GM23248 (cell line): Measurements from ENCODE around the gene CNDP1. TPM values are rescaled to one million over a fixed set of nuclear protein-coding genes. Genes with fewer than 3 reads are reported as not detected.

Source experiments
- DNase-seq: peaks from one replicate; pipeline ENCODE4 v3.0.0-alpha.2; 2015
- H2AFZ ChIP-seq: fragments of 200-600 bp; sonication (generic); 2 replicates; pipeline ENCODE4 v1.6.1; 2016; ENCODE audit warnings: antibody characterized with exemption
- H3F3A ChIP-seq: fragments of 200-600 bp; sonication (generic); 2 replicates; pipeline ENCODE4 v1.6.1; 2016; ENCODE audit warnings: mild to moderate bottlenecking, antibody characterized with exemption, mixed run types; ENCODE audit not compliant: insufficient read depth
- H3K27ac ChIP-seq: fragments of 200-600 bp; sonication (generic); 2 replicates; pipeline ENCODE4 v1.5.1; 2016; ENCODE audit warnings: mild to moderate bottlenecking
- H3K27me3 ChIP-seq: fragments of 200-600 bp; sonication (generic); replicated peaks from 2 replicates; pipeline ENCODE4 v1.6.1; 2016; ENCODE audit warnings: mild to moderate bottlenecking; ENCODE audit not compliant: insufficient read depth
- H3K36me3 ChIP-seq: fragments of 200-600 bp; sonication (generic); 2 replicates; pipeline ENCODE4 v1.6.1; 2016; ENCODE audit warnings: low read depth, mild to moderate bottlenecking
- H3K4me1 ChIP-seq: fragments of 200-600 bp; sonication (generic); 2 replicates; pipeline ENCODE4 v1.6.1; 2016; ENCODE audit warnings: mild to moderate bottlenecking; ENCODE audit not compliant: insufficient read depth
- H3K4me2 ChIP-seq: fragments of 200-600 bp; sonication (generic); one replicate; pipeline ENCODE4 v1.6.1; 2016; ENCODE audit warnings: mild to moderate bottlenecking; ENCODE audit not compliant: unreplicated experiment
- H3K4me3 ChIP-seq: fragments of 200-600 bp; sonication (generic); 2 replicates; pipeline ENCODE4 v1.5.1; 2016; ENCODE audit warnings: mild to moderate bottlenecking
- H3K79me2 ChIP-seq: fragments of 200-600 bp; sonication (generic); 2 replicates; pipeline ENCODE4 v1.6.1; 2016; ENCODE audit warnings: mild to moderate bottlenecking; ENCODE audit not compliant: insufficient read depth
- H3K9ac ChIP-seq: fragments of 200-600 bp; sonication (generic); 2 replicates; pipeline ENCODE4 v1.6.1; 2016; ENCODE audit warnings: mild to moderate bottlenecking
- H3K9me2 ChIP-seq: fragments of 200-600 bp; sonication (generic); 2 replicates; pipeline ENCODE4 v1.6.1; 2016; ENCODE audit warnings: mixed run types, mild to moderate bottlenecking, moderate library complexity; ENCODE audit not compliant: insufficient read depth
- H3K9me3 ChIP-seq: fragments of 200-600 bp; sonication (generic); one replicate; pipeline ENCODE4 v1.6.1; 2017; ENCODE audit warnings: low read depth
- H4K20me1 ChIP-seq: fragments of 200-600 bp; sonication (generic); 2 replicates; pipeline ENCODE4 v1.6.0; 2016; ENCODE audit not compliant: insufficient read depth
- EZH2 ChIP-seq: fragments of 200-600 bp; sonication (generic); IDR thresholded peaks from 2 replicates; pipeline ENCODE4 v1.6.1; 2018; ENCODE audit warnings: antibody characterized with exemption, mild to moderate bottlenecking; ENCODE audit not compliant: insufficient read depth, poor library complexity, severe bottlenecking
- EZH2phosphoT487 ChIP-seq: fragments of 200-600 bp; sonication (generic); IDR thresholded peaks from 2 replicates; pipeline ENCODE4 v1.6.1; 2018; ENCODE audit warnings: antibody characterized with exemption, moderate library complexity, mild to moderate bottlenecking, low read depth; ENCODE audit not compliant: insufficient read depth
- WGBS, 2 experiments: methylation state at CpG; one replicate each; pipeline ENCODE4 v1.1.6; 2015 to 2017; ENCODE audit warnings: low lambda C conversion rate in 2 of 2, low coverage in 1 of 2; ENCODE audit errors: missing lambda C conversion rate in 2 of 2; 5-methylcytosine and 5-hydroxymethylcytosine counted together
- in situ Hi-C: fragments of 300-500 bp; cut with MboI; formaldehyde crosslinking; loops from 2 replicates; pipeline ENCODE4 v1.15.0; 2020
- polyA plus RNA-seq: library from polyadenylated mRNA; unstranded; fragments of >200 nt; fragmentation: Nextera tagmentation; extraction: Ambion mirVana; gene quantifications from 2 replicates; pipeline ENCODE4 v1.2.1, GENCODE V29; 2016
- total RNA-seq: library from RNA; depleted of rRNA; stranded (reverse); fragments of >200 nt; shearing (Covaris generic); gene quantifications from 2 replicates; pipeline ENCODE4 v1.2.3, GENCODE V29; 2014

The CNDP1 gene
- total and polyA plus RNA-seq, 2 experiments from 2014 or later: not detected

DNA sequence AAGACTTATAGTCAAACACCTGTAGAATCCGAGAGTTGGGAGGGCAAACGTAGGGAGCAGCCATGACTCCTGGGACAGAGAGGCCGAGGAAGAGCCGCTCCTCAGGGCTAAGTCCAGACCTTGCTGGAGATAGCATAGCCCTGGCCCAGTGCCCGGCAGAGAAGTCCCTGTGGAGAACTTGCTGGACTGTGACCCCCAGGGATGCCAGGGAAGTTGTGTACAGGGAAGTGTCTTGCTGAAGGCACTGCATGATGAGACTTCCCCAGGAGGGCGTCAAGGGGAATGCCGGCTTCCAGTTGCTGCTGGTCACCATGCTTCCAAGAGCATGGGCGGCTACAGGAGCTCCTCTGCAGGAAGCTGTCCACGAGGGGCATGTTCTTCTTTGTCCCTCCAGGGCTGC lies 8.6 kb upstream of the CNDP1 start:
- no peaks in the 10 kb centered on the region for H3K79me2 ChIP-seq
- 88 to 92% methylated on average over 9 of the region's 9 CpGs for WGBS, 2 experiments
- H3K4me1 ChIP-seq: no peaks in the 10 kb centered on the region
- H3F3A ChIP-seq: no peaks in the 10 kb centered on the region
- no peak overlapping the region for H3K4me2 ChIP-seq
- in situ Hi-C loops: no loop called here
- H2AFZ ChIP-seq: no peak overlapping the region
- no peaks in the 10 kb centered on the region for H3K27me3 ChIP-seq
- no peaks in the 10 kb centered on the region for H4K20me1 ChIP-seq
- no peaks in the 10 kb centered on the region for H3K9me2 ChIP-seq
- H3K9me3 ChIP-seq: no peaks in the 10 kb centered on the region
- no peak overlapping the region for H3K9ac ChIP-seq
- no peak overlapping the region for H3K27ac ChIP-seq
- no peak for TF ChIP-seq EZH2
- TF ChIP-seq EZH2phosphoT487: no peak
- no peaks in the 10 kb centered on the region for H3K36me3 ChIP-seq
- no peak overlapping the region for H3K4me3 ChIP-seq
- DNase-seq: no peak

DNA sequence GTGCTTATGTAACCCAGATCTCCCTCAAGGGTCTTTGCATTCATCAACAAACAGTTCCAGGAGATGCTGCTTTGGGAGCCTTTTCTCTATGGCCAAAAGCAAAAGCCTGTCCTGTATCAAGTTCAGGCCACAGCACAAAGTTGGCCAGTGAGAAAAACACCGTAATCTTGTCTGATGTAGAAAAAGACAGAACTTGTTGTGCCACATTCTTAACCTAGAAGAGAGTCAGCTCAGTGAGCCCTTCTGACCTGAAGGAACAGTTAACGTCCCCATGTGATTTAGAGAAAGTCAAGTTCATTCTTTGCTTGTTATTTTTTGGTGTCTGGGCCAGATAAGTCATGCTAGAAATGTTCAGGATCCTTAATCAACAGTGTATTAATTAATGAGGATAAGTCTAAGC lies 7.8 kb upstream of the CNDP1 start:
- Histone ChIP-seq H3K9me2 (no peaks in the 10 kb centered on the region), H3K79me2 (no peaks in the 10 kb centered on the region), H3K4me2 (no peak overlapping the region), H3K4me1 (no peaks in the 10 kb centered on the region), H3K9me3 (no peaks in the 10 kb centered on the region), H4K20me1 (no peaks in the 10 kb centered on the region), H3K9ac (no peak overlapping the region), H3K27me3 (no peaks in the 10 kb centered on the region), H3F3A (no peaks in the 10 kb centered on the region), H3K36me3 (no peaks in the 10 kb centered on the region), H3K27ac (no peak overlapping the region), H2AFZ (no peak overlapping the region), H3K4me3 (no peak overlapping the region)
- TF ChIP-seq EZH2phosphoT487 (no peak), EZH2 (no peak)
- WGBS, 2 experiments: 38 to 59% methylated on average over 2 of the region's 2 CpGs
- in situ Hi-C loops: no loop called here
- no peak for DNase-seq

DNA sequence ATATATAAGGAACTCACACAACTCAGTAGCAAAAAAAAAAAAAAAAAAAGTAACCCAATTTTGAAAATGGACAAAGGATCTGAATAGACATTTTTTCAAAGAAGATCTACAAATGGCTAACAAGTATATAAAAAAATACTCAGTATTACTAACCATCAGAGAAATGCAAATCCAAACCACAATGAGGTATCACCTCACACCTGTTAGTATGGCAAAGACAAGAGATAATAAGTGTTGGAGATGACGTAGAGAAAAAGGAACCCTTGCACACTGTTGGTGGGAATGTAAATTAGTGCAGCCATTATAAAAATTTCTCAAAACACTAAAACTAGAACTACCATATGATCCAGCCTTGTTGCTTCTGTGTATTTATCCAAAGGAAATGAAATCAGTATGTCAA lies 5.8 kb upstream of the CNDP1 start:
- Histone ChIP-seq H3K27ac (no peak overlapping the region), H2AFZ (no peak overlapping the region), H3K4me2 (no peak overlapping the region), H4K20me1 (no peaks in the 10 kb centered on the region), H3K4me3 (no peak overlapping the region), H3K4me1 (no peaks in the 10 kb centered on the region), H3K79me2 (no peaks in the 10 kb centered on the region), H3K9me2 (no peaks in the 10 kb centered on the region), H3K9ac (no peak overlapping the region), H3F3A (no peaks in the 10 kb centered on the region), H3K9me3 (no peaks in the 10 kb centered on the region), H3K27me3 (no peaks in the 10 kb centered on the region), H3K36me3 (no peaks in the 10 kb centered on the region)
- WGBS, 2 experiments: 52 to 57% methylated on average over 1 of the region's 1 CpG
- DNase-seq: no peak
- in situ Hi-C loops: no loop called here
- TF ChIP-seq EZH2 (no peak), EZH2phosphoT487 (no peak)

DNA sequence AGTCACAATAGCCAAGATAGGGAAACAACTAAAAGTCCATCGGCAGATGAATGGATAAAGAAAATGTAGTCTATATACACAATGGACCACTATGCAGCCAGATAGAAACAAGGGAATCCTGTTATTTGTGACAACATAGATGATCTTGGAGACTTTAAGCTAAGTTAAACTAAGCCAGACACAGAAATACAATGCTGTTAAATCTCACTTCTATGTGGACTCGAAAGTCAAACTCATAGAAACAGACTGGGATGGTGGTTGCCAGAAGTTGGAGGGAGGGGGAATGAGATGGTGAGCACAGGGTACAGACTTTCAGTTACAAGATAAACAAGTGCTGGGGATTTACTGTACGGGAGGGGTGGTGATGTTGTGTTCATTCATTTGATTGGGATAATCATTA lies 5.4 kb upstream of the CNDP1 start:
- Histone ChIP-seq H3K36me3 (no peaks in the 10 kb centered on the region), H3K4me3 (no peak overlapping the region), H3K9me2 (no peaks in the 10 kb centered on the region), H3K27me3 (no peaks in the 10 kb centered on the region), H3F3A (no peaks in the 10 kb centered on the region), H4K20me1 (no peaks in the 10 kb centered on the region), H3K4me2 (no peak overlapping the region), H3K4me1 (no peaks in the 10 kb centered on the region), H3K9me3 (no peaks in the 10 kb centered on the region), H3K9ac (no peak overlapping the region), H3K79me2 (no peaks in the 10 kb centered on the region), H2AFZ (no peak overlapping the region), H3K27ac (no peak overlapping the region)
- 78 to 84% methylated on average over 3 of the region's 3 CpGs for WGBS, 2 experiments
- TF ChIP-seq EZH2phosphoT487: no peak
- no peak for TF ChIP-seq EZH2
- DNase-seq: no peak
- in situ Hi-C loops: no loop called here

DNA sequence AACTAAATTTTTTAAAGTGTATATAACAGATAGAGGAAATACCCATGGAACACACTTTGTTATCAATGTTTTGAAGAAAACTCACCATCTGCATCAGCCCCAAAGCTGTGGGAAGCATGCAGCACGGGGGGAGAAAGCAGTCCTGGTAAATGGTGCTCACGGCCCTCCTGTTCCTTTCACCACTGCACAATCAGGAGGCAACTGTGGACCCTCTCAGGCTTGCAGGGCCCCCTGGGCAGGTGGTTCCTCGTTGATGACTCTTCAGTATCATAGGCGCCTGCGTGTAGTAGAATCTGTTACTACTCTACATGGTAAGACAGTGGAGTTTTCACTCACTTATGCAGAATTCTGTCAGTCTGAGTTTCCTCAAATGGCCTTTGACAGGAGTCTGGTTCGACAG lies 4.9 kb upstream of the CNDP1 start:
- H4K20me1 ChIP-seq: no peaks in the 10 kb centered on the region
- no peak overlapping the region for H3K27ac ChIP-seq
- no peak overlapping the region for H2AFZ ChIP-seq
- no peaks in the 10 kb centered on the region for H3K27me3 ChIP-seq
- H3K36me3 ChIP-seq: no peaks in the 10 kb centered on the region
- WGBS, 2 experiments: 51 to 56% methylated on average over 6 of the region's 6 CpGs
- no peak overlapping the region for H3K9ac ChIP-seq
- H3K4me1 ChIP-seq: no peaks in the 10 kb centered on the region
- H3K9me2 ChIP-seq: no peaks in the 10 kb centered on the region
- no peaks in the 10 kb centered on the region for H3K9me3 ChIP-seq
- H3K4me3 ChIP-seq: no peak overlapping the region
- TF ChIP-seq EZH2 (no peak), EZH2phosphoT487 (no peak)
- no peaks in the 10 kb centered on the region for H3K79me2 ChIP-seq
- H3F3A ChIP-seq: no peaks in the 10 kb centered on the region
- in situ Hi-C loops: no loop called here
- H3K4me2 ChIP-seq: no peak overlapping the region
- no peak for DNase-seq
